Measurements from ENCODE around the gene PIP4K2B. TPM values are rescaled to one million over a fixed set of nuclear protein-coding genes. Genes with fewer than 3 reads are reported as not detected.

Gene PIP4K2B
- total and polyA plus RNA-seq, 8 donors: 39.8 to 94.3 (median 87.0) TPM

DNA sequence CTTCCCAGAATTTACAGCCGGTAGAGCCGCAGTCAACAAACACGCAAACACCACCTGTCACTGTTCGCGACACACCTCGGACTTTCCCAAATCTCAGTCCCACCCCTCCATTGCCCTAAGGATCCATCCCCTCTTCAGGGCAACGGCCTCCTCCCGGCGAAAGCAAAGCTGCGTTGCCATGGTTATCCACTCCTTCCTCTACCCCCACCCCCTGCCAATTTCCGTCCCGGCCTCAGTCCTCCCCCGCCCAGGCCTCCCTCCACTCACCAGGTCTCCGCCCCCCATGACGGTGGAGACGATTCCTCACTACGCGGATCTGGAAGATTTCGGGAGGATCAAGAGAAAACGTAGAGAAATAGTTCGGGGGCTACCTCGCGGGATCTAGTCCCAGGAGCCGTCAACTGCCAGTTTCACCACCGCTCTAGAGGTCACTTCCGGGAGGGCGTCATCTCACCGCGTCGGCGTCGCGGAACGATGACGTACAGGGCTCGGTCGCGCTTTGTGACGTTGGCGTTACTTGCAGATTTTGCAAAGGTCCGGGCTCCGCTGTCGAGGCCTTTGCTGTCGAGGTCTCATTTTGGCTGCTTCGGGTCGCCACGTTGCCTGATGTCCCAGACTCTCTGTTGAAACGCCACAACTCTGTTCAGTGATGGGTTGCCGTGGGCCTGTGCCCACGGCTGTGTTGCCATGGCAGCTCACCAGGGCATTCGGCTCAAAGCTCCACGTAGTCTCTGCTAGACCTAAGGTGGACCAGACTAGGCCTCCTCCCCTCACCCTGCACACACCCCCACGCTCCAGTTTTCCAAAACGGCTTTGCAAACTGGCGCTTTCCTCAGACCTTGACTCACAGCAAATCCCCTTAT, 25.8 kb upstream of the PIP4K2B start, which contains the start of gene CWC25:
CWC25 (minus strand) TSS at position 423 of the 863 bp plus-strand sequence; CDS start at position 285, 138 bp downstream.
- H3K27ac ChIP-seq: peak within 1 kb of the TSS; percentile 94 to 95
- H3K4me3 ChIP-seq: peak within 1 kb of the TSS; percentile 84 to 91
- no peaks in the 10 kb centered on the region for H3K27me3 ChIP-seq
- peak; percentile 90 for ATAC-seq
- H3K9me3 ChIP-seq: no peaks in the 10 kb centered on the region
- TF ChIP-seq, protein P1, sequence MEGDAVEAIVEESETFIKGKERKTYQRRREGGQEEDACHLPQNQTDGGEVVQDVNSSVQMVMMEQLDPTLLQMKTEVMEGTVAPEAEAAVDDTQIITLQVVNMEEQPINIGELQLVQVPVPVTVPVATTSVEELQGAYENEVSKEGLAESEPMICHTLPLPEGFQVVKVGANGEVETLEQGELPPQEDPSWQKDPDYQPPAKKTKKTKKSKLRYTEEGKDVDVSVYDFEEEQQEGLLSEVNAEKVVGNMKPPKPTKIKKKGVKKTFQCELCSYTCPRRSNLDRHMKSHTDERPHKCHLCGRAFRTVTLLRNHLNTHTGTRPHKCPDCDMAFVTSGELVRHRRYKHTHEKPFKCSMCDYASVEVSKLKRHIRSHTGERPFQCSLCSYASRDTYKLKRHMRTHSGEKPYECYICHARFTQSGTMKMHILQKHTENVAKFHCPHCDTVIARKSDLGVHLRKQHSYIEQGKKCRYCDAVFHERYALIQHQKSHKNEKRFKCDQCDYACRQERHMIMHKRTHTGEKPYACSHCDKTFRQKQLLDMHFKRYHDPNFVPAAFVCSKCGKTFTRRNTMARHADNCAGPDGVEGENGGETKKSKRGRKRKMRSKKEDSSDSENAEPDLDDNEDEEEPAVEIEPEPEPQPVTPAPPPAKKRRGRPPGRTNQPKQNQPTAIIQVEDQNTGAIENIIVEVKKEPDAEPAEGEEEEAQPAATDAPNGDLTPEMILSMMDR (IDR thresholded peaks at IDR 0.05): no peak
- H3K4me1 ChIP-seq: peaks cover 11 to 35% of the 10 kb centered on the region in 2 donors
- peak; percentile 92 to 100 (median 96) for DNase-seq
- H3K36me3 ChIP-seq: peaks cover 0 to 18% of the 10 kb centered on the region in 2 donors
- intact Hi-C loops (cut with DNase I): no loop called here

DNA sequence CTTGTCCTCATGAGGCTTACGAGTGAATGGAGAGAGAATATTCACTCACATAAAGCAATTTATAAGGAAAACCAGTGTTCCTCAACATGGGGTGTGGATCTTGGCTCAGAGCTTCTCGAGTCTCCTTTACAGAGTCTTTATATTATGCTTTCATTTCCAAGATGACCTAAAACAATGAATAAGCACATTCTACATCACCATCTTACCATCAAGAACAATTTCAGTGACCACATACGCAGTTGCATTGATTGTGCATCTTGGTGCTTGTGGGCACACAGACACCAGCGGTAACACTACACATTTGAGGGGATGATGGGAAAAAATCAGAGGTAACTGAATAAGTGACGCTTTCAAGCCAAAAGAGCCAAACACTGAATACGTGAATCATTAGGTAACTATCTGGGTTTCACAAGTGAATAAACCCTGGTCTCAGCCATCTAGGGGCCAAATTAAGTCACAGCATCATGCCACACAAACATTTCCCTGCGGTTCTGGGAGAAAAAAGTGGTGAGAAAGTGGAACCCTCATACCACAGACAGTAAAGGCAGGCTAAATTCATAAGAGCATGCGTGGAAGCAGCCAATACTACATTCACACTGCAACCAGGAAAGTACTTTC, 16.3 kb upstream of the PIP4K2B start:
- intact Hi-C loops (cut with DNase I): no loop called here
- Histone ChIP-seq H3K9me3 (no peaks in the 10 kb centered on the region), H3K27me3 (no peaks in the 10 kb centered on the region), H3K27ac (no peak overlapping the region), H3K4me3 (no peak overlapping the region), H3K36me3 (peaks cover 0 to 100% of the 10 kb centered on the region in 2 donors), H3K4me1 (no peaks in the 10 kb centered on the region)
- DNase-seq: no peak
- ATAC-seq: no peak
- TF ChIP-seq, protein P1 (IDR thresholded peaks at IDR 0.05): no peak

DNA sequence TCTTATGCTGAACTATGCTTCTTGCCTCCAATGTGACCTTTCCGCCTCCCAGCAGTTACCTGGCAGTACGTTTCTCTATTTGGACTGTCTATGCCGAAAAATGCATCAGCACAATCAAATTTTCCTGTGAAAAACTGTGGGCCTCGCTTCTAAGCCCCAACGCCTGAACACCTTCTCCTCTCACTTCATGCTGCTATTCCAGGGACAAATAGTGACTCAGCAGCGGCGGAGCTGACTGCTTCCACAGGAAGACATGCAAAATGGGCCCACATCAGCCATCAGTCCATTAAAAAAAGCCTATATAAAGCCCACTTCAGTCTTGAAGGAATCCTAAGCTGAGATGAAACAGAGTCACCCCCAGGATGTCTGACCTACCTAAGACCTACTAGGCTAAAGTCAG, 10.5 kb upstream of the PIP4K2B start:
- intact Hi-C loops (cut with DNase I): no loop called here
- no peak for DNase-seq
- H3K27ac ChIP-seq: no peak overlapping the region
- peaks cover 0 to 100% of the 10 kb centered on the region in 2 donors for H3K36me3 ChIP-seq
- no peak for ATAC-seq
- H3K4me3 ChIP-seq: no peak overlapping the region
- no peaks in the 10 kb centered on the region for H3K27me3 ChIP-seq
- H3K4me1 ChIP-seq: no peaks in the 10 kb centered on the region
- H3K9me3 ChIP-seq: no peaks in the 10 kb centered on the region
- TF ChIP-seq, protein P1 (IDR thresholded peaks at IDR 0.05): no peak

DNA sequence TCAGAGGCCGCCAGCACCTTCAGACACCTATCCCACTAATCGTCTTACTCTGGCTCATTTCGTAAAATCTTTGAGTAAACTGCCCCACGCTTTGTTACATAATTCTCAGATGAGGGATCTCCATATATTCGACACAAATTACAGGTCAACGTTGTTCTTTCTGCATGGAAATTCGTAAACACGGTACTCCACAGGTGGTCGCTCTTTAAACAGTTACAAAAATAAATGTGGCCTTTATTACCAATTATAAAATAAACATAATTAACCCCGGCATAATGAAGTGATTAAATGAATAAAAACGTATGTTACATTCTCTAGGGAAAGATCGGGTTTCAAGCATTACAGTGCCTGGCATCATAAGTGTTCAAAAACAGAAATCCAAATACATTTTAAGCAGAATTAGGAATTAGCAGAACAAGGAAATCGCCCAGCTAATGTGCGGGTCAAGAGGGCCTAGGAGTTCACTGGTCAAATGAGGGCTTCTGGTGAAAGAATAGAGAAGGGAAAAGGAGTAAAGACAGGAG, 943 bp upstream of the PIP4K2B start:
- ATAC-seq: no peak
- DNase-seq: no peak
- Histone ChIP-seq H3K9me3 (no peaks in the 10 kb centered on the region), H3K4me3 (peak overlapping the region; percentile 88 to 90), H3K36me3 (peaks cover 0 to 54% of the 10 kb centered on the region in 2 donors), H3K27ac (peak overlapping the region; percentile 99), H3K4me1 (peaks cover 18 to 42% of the 10 kb centered on the region in 2 donors), H3K27me3 (no peaks in the 10 kb centered on the region)
- intact Hi-C loops (cut with DNase I): no loop called here
- TF ChIP-seq, protein P1 (IDR thresholded peaks at IDR 0.05): no peak
